ENCODE data around the gene TMEM37.
"Not testable (repeated sequence)": the region's sequence is repeated elsewhere in the genome, so short reads cannot be mapped to it uniquely, and the experiment has no call there.

TMEM37 gene, protein sequence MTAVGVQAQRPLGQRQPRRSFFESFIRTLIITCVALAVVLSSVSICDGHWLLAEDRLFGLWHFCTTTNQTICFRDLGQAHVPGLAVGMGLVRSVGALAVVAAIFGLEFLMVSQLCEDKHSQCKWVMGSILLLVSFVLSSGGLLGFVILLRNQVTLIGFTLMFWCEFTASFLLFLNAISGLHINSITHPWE

DNA sequence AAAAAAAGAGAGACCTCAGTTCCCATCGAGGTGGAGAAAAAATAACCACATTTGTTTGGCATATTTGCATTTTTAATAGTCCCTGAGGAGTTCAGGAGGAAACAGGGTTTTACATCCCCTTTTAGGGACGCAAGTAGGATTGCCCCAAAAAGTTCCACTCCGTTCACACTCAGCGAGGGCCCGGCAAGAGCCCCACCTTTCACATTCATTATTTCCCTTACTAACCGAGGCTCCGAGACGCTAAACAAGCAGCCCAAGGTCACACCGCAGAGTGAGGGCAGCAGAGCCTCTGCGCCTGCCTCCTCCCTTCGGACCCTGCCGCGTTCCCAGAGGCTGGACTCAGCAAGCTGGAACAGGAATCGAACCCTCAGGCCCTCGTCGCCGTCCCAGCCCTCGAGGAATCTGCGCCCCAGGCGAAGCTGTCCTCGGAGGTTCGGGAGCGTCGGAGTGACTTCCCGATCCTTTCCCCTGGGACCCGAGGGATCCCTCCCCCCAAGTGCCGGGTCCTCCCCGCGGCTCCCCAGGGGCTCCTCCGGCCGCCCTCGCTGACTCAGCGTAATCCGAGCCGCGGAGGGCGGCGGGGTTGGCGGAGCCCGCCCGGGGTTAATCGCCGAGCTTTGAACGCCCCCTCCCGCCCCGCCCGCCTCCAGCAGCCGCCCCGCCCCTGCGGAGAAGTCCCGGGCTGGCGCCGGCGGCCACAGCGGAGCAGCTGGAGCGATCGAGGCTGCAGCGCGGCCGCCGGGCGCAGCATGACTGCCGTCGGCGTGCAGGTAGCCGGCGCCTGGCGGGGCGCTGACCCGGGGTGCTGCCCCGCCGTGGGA lies at the start of gene TMEM37:
TMEM37 (plus strand) TSS at position 700 of the 821 bp plus-strand sequence; CDS start at position 750, 50 bp downstream.
- no peak for DNase-seq (ENCODE audit: low read depth in 2 of 2)

GRCh38 chr2:119383410-119384140 lies 48.1 kb upstream of the TMEM37 start:
- DNase-seq (ENCODE audit: low read depth in 2 of 2), result no peak

GRCh38 chr2:119384971-119385370 lies 46.7 kb upstream of the TMEM37 start:
- no peak for DNase-seq (ENCODE audit: low read depth in 2 of 2)

DNA sequence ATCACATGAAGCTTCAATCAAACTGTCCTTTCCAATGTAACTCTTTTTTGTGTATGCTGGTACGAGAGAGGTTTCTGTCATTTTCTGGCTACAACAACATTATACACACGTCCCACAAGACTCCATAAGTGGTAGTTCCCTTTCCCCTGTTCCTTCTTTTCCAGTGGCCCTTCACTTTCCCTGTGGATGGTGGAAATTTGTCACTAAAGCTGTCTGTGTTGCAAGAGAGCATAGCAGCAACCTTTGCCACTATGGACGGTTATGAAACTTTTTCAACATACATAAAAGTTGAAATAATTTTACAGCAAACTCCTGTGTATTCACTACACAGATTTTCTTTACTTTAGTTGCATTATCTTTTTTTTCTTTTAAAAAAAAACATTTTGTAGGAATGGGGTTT lies 46.2 kb upstream of the TMEM37 start:
- no peak for DNase-seq (ENCODE audit: low read depth in 2 of 2)

DNA sequence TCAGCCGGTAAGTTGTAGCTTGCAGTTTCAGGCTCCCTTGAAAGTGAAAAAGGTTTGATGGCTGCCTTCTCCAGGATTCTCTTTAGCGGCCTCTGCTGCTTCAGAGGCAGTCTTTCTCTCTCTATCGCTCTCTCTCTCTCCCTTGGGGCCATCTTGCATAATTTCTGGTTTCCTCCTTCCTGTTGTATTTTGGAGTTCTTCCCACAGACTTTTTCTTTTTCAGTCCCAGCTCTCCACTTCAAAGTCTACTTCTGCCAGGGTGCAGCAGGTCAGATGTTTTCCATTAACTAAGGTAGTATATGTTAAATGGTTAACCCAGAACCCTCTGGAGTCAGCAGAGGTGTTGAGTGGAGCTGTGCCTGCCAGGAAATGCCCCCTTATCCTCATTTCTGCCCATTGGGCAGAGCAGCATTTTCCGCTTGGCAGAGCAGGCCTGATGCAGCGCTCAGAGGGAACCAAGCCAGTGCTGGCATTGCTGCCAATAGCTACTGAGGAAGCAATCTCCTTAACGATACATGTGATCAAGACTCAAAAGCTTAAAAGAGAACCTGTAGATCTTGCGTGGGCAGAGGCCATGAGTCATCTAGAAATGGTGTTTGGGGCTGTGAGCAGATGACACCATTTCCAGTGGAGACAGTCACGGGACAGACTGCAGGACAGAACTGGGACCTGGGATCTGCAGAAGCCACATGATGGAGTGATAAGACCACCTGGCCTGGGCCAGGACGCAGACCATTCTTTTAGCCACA lies 44.1 kb upstream of the TMEM37 start:
- DNase-seq (ENCODE audit: low read depth in 2 of 2), result peak; percentile 5 to 30

DNA sequence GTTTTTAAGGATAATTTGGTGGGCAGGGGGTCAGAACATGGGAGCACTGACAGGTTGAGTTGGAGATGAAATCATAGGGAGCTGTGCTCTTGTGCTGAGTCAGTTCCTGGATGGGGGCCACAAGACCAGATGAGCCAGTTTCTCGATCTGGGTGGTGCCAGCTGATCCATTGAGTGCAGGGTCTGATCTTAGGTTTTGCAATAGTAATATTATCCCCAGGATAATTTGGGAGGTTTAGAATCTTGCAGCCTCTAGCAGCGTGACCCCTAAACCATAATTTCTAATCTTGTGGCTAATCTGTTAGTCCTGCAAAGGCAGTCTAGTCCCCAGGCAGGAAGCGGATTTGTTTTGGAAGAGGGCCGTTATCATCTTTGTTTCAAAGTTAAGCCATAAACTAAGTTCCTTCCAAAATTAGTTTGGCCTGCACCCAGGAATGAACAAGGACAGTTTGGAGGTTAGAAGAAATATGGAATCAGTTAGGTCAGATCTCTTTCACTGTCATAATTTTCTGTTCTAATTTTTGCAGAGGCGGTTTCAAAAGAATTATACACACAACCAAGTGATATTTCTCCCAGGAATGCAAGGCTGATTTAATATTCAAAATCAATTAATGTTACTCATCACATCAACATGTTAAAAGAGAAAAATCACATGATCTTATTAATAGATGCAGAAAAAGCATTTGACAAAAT lies 41.9 kb upstream of the TMEM37 start:
- no peak for DNase-seq (ENCODE audit: low read depth in 2 of 2)

GRCh38 chr2:119393971-119394748 lies 37.5 kb upstream of the TMEM37 start:
- DNase-seq (ENCODE audit: low read depth in 2 of 2), result no peak

DNA sequence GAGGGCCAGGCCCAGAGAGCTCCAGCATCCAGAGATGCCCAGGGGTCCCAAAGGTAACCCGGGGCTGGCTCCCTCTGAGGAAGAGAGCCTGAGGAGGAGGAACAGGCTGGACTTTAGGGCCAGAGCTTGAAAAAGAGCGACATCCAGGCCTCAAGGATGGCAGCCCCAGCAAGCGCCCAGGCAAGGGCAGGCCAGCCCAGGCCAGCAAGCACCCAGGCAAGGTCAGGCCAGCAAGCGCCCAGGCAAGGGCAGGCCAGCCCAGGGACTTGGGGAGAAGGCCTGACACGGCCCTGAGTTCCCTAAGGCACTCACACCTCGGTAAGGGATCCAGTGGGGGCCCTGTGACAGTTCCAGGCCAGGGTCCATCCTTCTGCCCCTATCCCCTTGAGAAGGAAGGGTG lies 34.5 kb upstream of the TMEM37 start:
- DNase-seq (ENCODE audit: low read depth in 2 of 2), result no peak

GRCh38 chr2:119402106-119402505 lies 29.5 kb upstream of the TMEM37 start:
- DNase-seq (ENCODE audit: low read depth in 2 of 2), result no peak

DNA sequence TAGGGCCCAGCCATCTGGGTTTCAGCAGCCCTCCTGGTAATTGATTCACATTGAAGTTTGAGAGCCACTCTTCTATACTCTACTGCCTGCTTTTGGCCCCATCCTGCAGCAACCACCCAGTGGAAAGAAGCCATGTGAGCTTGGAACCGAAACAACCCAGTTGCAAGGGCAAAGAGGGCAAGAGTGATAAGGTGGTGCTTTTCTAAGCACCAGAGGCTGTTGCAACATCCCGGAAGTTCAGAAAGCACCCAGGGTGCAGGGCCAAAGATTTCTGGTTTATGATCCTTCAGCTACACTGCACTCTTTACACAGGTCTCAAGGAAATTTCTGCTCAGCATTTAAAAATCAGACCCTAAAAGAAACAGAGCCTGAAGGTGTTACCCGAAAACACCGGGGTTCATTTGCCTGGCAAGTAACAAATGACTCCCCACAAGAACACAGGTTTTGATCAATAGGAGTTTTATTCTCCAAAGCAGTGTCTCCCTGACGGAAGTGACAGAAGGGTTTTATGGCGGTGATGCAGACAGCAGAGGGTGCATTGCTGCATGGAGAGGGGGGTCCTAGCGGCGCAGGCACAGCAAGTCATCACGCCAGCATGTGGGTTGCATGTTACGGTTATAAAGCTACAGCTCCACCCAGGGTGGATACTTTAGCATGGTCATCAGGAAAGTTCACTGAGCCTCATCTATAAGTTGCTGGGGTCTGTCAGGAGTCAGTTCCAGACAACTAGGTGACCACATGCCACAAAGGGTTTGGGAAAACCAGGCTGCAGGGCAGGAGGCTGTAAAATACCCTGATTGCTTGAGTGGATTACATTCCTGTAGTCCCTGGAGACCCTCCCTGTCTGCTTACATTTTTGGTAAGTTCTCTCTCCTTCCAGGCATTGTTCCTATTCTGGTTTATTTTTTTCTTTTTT lies 28.8 kb upstream of the TMEM37 start:
- no peak for DNase-seq (ENCODE audit: low read depth in 2 of 2)

DNA sequence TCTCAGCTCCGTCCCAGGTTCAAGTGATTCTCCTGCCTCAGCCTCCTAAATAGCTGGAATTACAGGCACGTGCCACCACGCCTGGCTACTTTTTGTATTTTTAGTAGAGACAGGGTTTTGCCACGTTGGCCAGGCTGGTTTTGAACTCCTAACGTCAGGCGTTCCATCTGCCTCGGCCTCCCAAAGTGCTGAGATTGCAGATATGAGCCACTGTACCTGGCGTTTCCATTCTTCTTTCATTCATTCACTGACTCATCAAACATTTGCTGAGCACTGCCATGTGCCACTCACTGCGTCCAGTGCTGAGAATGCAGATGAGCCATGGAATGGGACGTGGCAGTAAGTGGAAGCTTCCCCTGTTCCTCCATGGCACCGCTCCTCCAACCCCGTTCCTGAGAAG lies 28.0 kb upstream of the TMEM37 start:
- not testable (repeated sequence) for DNase-seq (ENCODE audit: low read depth in 2 of 2)

- DNase-seq (ENCODE audit: low read depth in 2 of 2), result no peak
These were observed 26.5 kb upstream of the TMEM37 start for GRCh38 chr2:119405151-119405550.

DNA sequence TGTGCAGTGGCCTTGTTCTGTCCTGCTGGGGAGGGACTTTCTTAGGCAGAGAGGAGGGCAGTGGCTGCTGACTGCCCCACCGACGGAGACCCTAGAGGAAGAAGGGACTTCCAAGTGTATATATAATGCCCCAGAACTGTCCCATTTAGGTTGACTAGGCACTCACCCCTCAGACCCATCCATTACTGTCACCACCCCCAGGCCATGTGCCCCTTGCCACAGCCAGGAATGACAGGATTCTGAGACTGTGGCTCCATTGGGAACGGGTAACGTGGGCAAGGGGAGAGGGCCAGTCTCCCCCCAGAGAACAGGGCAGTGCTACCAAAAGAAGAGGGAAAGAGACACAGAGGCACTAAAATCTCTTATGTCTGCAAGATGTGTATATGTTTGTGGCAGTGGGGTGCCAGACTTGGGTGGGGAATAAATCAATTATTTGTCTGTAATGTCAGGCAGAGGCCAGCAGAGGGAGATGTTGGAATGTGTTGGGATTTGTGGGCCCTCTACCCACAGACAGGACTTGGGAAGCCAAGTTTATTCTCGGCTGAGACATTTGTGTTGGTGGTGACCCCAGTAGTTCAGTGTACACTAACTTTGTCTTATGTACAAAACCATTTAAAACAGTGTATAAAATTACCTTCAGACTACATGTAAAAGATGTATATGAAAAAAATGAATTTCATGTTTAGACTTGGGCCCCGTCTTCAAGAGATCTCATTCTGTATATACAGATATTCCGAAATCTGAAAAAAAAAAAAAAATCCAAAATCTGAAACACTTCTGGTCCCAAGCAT lies 24.0 kb upstream of the TMEM37 start:
- no peak for DNase-seq (ENCODE audit: low read depth in 2 of 2)

GRCh38 chr2:119408221-119408619 lies 23.4 kb upstream of the TMEM37 start:
- DNase-seq (ENCODE audit: low read depth in 2 of 2), result no peak

GRCh38 chr2:119409506-119409905 lies 22.1 kb upstream of the TMEM37 start:
- DNase-seq (ENCODE audit: low read depth in 2 of 2), result no peak

GRCh38 chr2:119414894-119415293 lies 16.8 kb upstream of the TMEM37 start:
- DNase-seq (ENCODE audit: low read depth in 2 of 2), result no peak

DNA sequence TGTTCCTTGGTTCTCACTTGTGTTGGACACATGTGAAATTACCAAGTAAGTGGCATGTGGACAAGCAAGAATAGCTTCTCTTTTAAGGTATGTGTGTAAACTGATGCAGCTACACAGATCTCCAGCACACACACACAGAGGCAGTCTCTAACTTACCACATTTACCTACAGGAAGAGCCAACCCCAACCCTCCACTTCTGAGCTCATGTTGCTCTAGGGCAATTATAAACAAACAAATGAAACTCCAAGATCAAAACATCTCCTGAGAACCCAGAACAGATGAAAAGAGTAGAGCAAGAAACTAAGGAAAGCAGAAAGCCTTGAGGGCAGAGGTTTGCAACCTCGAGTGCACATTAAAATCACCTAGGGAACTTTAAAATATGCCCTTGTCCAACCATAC lies 16.0 kb upstream of the TMEM37 start:
- DNase-seq (ENCODE audit: low read depth in 2 of 2), result no peak

DNA sequence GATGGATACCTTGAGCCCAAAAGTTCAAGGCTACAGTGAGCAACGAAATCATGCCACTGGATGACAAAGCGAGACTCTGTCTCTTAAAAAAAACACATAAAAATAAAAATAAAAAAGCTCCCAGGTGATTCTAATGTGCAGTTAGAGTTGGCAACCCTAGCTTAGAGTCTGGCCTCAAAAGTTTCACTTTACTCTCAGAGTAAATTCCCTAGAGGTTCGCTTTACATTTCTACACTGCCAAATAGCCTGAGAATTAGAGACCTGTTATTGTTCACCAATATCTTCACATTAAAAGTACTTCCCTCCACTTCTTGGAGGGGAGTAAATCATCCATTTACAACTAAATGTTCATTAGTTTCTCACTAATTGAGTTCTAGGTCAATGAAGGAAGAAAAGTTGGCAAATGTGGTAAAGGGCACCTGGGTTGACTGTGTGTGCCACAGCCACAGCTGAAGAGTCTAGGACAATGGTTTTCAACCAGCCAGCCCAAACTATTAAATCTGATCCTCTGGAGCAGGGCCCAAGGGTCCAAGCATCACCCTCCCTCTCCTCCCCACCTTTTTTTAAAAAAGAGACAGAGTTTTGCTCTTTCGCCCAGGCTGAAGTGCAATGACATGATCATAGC lies 15.2 kb upstream of the TMEM37 start:
- DNase-seq (ENCODE audit: low read depth in 2 of 2), result no peak
